NOMO-1 treated with dmso at 0.1 percent for 144 hours (cell line): Measurements from ENCODE around the gene RGS19.

ENCODE experiments used
- DNase-seq: peaks from one replicate; lab custom pipeline; 2025; ENCODE audit not compliant: unreplicated experiment; lab: John Stamatoyannopoulos, UW

RGS19 gene

GRCh38 chr20:64037498-64038213, 41.7 kb downstream of the RGS19 start:
- no peak for DNase-seq

DNA sequence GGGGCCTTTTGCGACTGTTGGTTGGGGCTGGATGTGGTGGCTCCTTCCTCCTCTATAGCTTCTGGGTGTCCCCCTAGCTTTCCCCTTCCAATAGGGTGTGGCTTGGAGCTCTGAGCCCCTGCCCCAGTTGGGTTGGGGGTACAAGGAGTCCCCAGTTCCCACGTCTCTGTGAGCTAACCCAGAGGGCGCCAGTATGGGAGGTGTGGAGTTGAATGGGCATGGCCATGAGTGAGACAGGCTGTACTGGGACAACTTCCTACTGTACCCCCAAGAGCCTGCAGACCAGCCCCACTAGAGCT, 42.2 kb downstream of the RGS19 start:
- no peak for DNase-seq

DNA sequence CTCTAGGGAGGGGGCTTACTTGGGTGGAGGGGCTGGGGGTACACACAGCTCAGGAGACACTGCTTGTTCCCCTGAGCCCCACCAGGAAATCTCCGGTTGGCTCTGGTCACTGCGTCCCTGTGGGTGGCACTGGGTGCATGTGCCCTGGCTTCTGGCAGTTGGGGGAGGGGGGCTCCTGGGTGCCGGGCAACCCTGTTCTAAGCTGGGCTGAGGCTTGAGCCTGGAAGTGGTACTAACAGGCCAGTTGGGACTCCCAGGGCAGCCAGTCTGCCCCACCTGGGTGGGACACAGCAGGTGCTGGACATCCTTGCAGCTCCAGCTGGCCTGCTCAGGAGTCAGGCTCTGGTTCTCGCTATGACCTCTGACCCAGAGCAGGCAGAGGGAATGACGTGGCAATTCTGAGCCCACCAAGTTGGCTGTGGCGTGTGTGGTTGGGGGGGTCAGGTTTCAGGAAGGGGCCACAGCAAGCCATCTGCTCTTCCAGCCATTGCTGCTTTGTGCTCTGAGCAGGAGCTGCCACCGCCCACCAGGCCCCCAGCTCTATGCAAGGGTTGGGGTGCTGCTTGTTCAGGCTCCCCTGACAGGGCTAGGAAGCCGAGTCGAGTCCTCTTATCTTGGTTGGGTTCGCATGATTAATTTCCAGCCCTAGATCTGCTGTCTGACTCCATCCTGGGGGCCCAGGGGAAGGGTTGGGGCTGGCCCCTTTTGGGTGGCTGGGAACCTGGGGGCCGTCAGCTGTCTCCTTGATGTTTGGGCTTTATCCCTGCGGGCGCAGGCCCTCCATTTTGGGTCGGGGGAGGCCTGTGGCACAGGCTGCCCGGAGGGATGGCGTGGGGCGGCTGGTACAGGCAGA, 42.7 kb downstream of the RGS19 start:
- DNase-seq: no peak

DNA sequence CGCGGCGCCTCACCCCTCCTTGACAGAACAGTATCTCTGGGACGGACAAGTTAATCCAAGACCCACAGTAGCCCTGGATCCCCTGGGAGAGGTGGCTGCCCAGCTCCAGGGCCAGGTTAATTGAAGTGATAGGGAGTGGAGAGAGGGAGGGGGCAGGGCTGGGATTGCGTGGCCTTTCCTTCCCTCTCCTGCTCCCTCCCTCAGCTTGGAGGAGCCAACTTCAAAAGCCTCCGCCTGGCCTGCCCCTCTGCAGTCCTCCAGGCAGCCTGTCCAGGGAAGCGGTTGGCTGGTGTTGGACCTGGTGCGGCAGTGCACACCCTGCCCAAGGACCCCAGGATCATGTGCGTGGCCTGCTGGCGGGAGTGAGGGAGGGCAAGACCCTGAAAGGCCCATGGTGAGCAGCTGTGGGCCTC, 43.4 kb downstream of the RGS19 start, which contains the start of gene C20orf204:
C20orf204 (plus strand) TSS at position 250 of the 413 bp plus-strand sequence; CDS start at position 392, 142 bp downstream.
- no peak for DNase-seq

GRCh38 chr20:64035066-64035932, 44.0 kb downstream of the RGS19 start:
- no peak for DNase-seq

DNA sequence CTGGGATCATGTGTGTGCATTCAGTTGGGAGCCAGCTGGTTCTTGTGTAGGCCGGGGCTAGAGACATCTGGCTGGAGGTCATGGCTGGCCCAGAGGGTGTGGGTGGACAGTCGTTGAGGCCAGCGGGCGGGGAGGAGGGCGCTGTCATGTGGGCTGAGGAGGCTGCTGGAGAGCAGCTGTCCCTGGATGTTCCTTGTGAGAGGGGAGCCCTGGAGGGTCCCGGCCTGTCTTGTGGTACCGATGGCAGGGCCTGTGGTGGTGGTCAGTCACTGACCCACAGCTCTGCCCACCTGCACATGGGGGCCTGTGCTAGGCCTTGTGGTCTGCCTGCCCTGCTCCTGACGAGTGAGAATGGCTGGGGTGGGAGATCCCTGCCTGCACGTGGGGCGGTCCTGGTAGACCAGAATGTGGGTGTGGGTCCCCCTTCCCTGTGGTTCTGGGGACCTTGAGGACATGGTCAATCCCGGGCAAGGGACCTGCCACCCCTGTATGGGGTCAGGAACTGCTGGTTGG, 45.3 kb downstream of the RGS19 start:
- no peak for DNase-seq

DNA sequence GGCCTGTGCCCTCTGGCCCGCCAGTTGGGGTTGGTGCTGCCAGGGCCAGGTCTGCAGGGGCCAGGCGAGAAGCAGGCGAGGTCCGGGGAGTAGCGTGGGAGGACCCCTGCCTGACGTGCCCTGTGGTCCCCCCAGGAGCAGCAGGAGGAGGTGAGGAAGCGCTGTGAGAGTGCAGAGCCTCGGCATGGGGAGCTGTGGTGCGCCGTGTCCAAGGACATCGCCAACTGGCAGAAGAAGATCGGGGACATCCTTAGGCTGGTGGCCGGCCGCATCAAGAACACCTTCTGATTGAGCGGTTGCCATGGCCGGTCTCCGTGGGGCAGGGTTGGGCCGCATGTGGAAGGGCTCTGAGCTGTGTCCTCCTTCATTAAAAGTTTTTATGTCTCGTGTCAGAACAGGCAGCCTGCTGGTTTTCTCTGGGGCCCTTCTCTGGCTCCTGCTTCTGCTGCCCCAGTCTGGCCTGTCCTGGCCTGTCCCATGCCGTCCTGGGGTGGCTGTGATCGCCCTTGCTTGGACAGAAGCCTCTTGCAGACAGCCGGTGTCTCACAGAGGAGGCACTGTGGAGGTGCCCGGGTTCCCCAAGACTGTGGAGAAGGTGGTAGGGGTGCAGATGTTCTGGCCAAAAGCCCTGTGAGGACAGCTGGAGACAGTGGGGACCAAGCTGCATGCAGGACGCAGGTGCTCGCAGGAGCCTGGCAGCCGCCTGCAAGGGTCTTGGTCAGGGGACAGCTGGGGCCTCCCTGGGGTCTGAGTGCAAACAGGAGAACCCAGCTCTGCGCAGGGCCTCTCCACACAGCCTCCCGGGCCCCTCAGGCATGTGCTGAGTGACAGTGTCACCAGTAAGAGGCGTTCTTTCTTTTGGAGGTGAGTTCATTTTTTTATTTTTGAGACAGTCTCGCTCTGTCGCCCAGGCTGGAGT, 46.4 kb downstream of the RGS19 start:
- DNase-seq: no peak

DNA sequence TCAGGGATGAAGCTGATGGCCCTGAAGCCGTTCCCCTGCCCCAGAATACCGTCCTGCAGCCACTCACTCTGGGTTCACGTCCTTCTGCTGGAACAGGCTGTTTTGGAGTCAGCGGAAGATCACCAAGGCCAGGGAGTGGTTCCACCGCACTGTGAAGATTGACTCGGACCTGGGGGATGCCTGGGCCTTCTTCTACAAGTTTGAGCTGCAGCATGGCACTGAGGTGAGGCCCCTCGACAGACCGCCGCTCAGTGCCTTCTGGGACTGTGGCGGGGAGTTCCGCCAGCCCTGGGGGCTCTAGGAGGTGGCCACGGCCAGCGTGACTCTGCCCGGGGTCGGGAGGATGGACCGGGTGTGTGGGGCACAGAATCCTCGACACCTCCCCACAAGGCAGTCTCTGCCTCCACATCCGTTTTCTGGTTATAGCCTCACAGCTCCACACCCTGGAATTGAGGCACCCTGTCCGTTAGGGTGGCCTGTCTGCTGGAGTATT, 47.5 kb downstream of the RGS19 start:
- DNase-seq: no peak

DNA sequence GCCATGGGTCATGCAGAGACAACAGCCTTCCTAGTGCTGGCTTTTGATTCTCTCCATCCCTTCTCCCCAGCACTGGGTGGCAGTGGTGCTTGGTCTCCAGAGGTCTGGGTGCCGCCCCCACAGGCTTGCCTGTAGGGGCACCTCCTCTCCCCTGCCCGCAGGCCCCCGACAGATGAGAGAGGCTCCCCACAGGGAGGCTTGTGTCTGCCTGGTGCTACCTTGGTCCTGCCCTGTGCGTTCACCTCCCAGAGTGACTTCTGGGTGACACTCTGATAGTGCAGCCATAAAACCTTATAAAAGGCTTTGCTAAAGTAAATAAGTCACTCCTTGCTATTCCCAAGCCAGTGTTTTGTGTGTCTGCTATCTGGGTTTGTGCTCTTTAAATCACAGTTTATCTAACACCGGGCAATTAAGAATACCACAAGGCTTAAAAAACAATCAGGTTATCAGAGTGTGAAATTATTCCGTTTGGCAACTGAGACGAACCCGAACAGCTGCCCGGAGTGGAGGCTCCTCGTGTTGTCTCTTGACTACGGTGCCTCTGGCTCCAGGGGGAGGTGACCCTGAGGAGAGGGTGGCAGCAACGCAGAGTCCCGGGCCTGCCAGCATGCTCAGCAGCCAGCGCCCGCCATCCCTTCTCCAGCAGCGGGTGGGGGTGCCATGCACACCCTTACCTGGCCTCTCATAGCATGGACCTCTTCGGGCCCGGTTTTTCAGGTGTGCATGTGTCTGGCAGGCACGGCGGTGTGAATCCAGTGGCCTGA, 48.8 kb downstream of the RGS19 start:
- DNase-seq: no peak

- DNase-seq: no peak
Observed at GRCh38 chr20:64029293-64030117, 49.8 kb downstream of the RGS19 start.

- DNase-seq: no peak
Observed at GRCh38 chr20:64027981-64028685, 51.2 kb downstream of the RGS19 start.

DNA sequence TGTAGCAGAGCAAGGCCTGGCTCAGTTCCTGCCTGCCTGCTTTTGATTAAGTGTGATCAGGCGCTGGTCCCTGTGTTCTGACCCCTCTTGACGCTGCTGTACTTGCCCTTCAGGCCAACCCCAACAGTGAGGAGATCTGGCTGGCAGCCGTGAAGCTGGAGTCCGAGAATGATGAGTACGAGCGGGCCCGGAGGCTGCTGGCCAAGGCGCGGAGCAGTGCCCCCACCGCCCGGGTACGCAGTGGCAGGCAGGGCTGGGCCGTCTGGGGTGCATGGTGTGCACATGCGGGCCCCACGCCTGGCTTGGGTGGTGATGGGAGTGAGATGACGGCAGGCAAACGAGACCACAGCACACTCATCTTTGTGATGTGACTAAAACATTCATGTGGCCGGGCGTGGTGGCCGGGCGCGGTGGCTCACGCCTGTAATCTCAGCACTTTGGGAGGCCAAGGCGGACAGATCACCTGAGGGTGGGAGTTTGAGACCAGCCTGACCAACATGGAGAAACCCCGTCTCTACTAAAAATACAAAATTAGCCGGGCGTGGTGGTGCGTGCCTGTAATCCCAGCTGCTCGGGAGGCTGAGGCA, 53.4 kb downstream of the RGS19 start:
- no peak for DNase-seq

DNA sequence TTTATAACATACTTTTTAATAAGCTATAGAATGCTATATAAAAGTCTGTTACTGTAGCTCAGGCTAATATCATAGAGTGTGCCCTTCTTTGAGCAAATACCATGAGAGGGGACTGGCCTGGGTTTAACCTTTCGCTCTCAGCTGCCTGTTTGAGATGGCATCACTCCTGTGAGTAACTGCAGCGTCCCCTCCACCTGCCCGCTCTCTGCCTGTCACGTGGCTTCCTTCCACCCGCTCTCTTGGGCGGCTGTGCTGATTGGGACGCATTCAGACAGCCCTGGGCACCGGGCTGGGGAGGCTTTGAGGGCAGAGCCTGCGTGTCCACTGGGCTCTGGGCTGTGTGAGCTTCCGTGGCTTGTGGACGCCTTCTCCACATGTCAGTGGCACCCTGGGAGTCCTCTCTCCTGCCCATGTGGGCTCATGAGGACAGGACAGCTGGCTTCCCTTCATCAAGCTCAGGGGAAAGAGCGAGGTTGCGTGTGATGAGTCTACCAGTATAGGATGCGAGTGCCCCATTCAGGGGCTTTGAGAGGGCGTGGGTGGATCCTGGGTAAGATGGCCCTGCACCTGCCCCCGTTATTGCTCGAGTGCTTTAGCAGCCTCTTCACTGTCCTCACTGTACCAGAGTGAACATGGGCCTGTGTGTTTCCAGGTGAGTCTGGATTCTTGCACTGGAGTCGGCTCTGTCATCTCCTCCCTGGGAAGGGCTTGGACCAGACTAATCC, 54.1 kb downstream of the RGS19 start:
- DNase-seq: no peak

- DNase-seq: no peak
Observed at GRCh38 chr20:64024141-64024990, 55.0 kb downstream of the RGS19 start.

GRCh38 chr20:64023361-64024140, 55.8 kb downstream of the RGS19 start:
- no peak for DNase-seq
